ENCODE data around the gene GLI3.
"Not testable (repeated sequence)": the region's sequence is repeated elsewhere in the genome, so short reads cannot be mapped to it uniquely, and the experiment has no call there.

Gene GLI3

GRCh38 chr7:42210333-42210732, 26.7 kb downstream of the GLI3 start:
- no peak for DNase-seq

GRCh38 chr7:42209085-42209484, 27.9 kb downstream of the GLI3 start:
- DNase-seq: not testable (repeated sequence)

GRCh38 chr7:42208572-42208971, 28.4 kb downstream of the GLI3 start:
- no peak for DNase-seq

GRCh38 chr7:42207420-42207819, 29.6 kb downstream of the GLI3 start:
- DNase-seq: no peak

- DNase-seq: no peak
Observed at GRCh38 chr7:42203336-42203735, 33.7 kb downstream of the GLI3 start.

GRCh38 chr7:42202601-42203000, 34.4 kb downstream of the GLI3 start:
- DNase-seq: no peak

GRCh38 chr7:42198974-42199668, 37.9 kb downstream of the GLI3 start:
- no peak for DNase-seq

GRCh38 chr7:42198296-42198695, 38.7 kb downstream of the GLI3 start:
- no peak for DNase-seq

- DNase-seq: no peak
Observed at GRCh38 chr7:42197451-42197850, 39.6 kb downstream of the GLI3 start.

GRCh38 chr7:42194238-42194637, 42.8 kb downstream of the GLI3 start:
- no peak for DNase-seq

- DNase-seq: no peak
Observed at GRCh38 chr7:42193471-42194129, 43.4 kb downstream of the GLI3 start.

- no peak for DNase-seq
Observed at GRCh38 chr7:42192851-42193461, 44.1 kb downstream of the GLI3 start.

- no peak for DNase-seq
Observed at GRCh38 chr7:42192066-42192465, 44.9 kb downstream of the GLI3 start.

GRCh38 chr7:42189535-42189934, 47.5 kb downstream of the GLI3 start:
- DNase-seq: no peak

- no peak for DNase-seq
Observed at GRCh38 chr7:42186151-42186550, 50.9 kb downstream of the GLI3 start.

- DNase-seq: no peak
Observed at GRCh38 chr7:42185726-42186125, 51.3 kb downstream of the GLI3 start.

GRCh38 chr7:42183547-42183946, 53.5 kb downstream of the GLI3 start:
- DNase-seq: no peak

GRCh38 chr7:42181566-42181965, 55.4 kb downstream of the GLI3 start:
- no peak for DNase-seq

- no peak for DNase-seq
Observed at GRCh38 chr7:42180806-42181205, 56.2 kb downstream of the GLI3 start.

GRCh38 chr7:42176724-42177101, 60.3 kb downstream of the GLI3 start:
- no peak for DNase-seq

GRCh38 chr7:42175834-42176723, 60.9 kb downstream of the GLI3 start:
- DNase-seq: no peak

- DNase-seq: no peak
Observed at GRCh38 chr7:42174391-42174912, 62.6 kb downstream of the GLI3 start.

GRCh38 chr7:42170724-42171123, 66.3 kb downstream of the GLI3 start:
- DNase-seq: no peak
